IMR-90 (cell line): ENCODE measurements around the gene DYRK1A.

ENCODE experiments used
- CTCF ChIP-seq: conservative IDR thresholded peaks from 2 replicates; pipeline ENCODE4 v1.5.1; 2012; ENCODE audit warnings: mild to moderate bottlenecking, low read depth, low read length, improper control_type of control experiment
- FOS ChIP-seq: fragments of 150-350 bp; IDR thresholded peaks from 2 replicates; pipeline ENCODE4 v1.6.1; 2016; ENCODE audit warnings: low read depth, low read length
- MAFK ChIP-seq: IDR thresholded peaks from 2 replicates; pipeline ENCODE4 v1.6.1; 2012; ENCODE audit warnings: low read depth, low read length, improper control_type of control experiment
- POLR2A ChIP-seq: IDR thresholded peaks from 2 replicates; pipeline ENCODE4 v1.6.1; 2012; ENCODE audit warnings: mild to moderate bottlenecking, low read depth, low read length
- RAD21 ChIP-seq: IDR thresholded peaks from 2 replicates; pipeline ENCODE4 v1.6.1; 2012; ENCODE audit warnings: low read length, improper control_type of control experiment
- USF2 ChIP-seq: fragments of 150-350 bp; IDR thresholded peaks from 2 replicates; pipeline ENCODE4 v1.6.1; 2017; ENCODE audit warnings: mild to moderate bottlenecking, antibody characterized with exemption, low read length, low read depth

- no peak for TF ChIP-seq CTCF
- TF ChIP-seq MAFK = no peak
- TF ChIP-seq POLR2A = no peak
- no peak for TF ChIP-seq RAD21
- TF ChIP-seq USF2 = no peak
- TF ChIP-seq FOS = peak; percentile 64
These were observed 143.3 kb downstream of the DYRK1A start for GRCh38 chr21:37509802-37510393.
